Memory B cell (primary cell): ENCODE measurements around the gene JMJD6.
"Not testable (repeated sequence)": the region's sequence is repeated elsewhere in the genome, so short reads cannot be mapped to it uniquely, and the experiment has no call there.

Source experiments
- ATAC-seq: fragments of 150-1000 bp; cut with Tn5 transposase; 2 replicates; pipeline ENCODE4 v1.10.0; 2021; ENCODE audit warnings: low read depth, mild to moderate bottlenecking, moderate library complexity
- DNase-seq, 2 donors: peaks; one replicate each; pipeline ENCODE4 v3.0.0; 2022; ENCODE audit warnings: low spot score in 2 of 2
- H3K27ac Mint-ChIP-seq: one replicate; pipeline ENCODE4 v1.8.0; 2022; ENCODE audit warnings: mild to moderate bottlenecking, moderate library complexity, mixed read lengths
- H3K27me3 Mint-ChIP-seq: one replicate; pipeline ENCODE4 v1.8.0; 2022; ENCODE audit warnings: mixed read lengths
- H3K36me3 Mint-ChIP-seq: one replicate; pipeline ENCODE4 v1.8.0; 2022; ENCODE audit warnings: mild to moderate bottlenecking, mixed read lengths
- H3K4me1 Mint-ChIP-seq: one replicate; pipeline ENCODE4 v1.8.0; 2022; ENCODE audit warnings: mixed read lengths
- H3K4me3 Mint-ChIP-seq: one replicate; pipeline ENCODE4 v1.8.0; 2022; ENCODE audit warnings: mild to moderate bottlenecking, moderate library complexity, mixed read lengths
- H3K9me3 Mint-ChIP-seq: one replicate; pipeline ENCODE4 v1.8.0; 2022; ENCODE audit warnings: mixed read lengths

The JMJD6 gene

GRCh38 chr17:76732734-76733617 lies 6.6 kb upstream of the JMJD6 start:
- peak overlapping the region; percentile 99 for H3K27ac Mint-ChIP-seq
- H3K4me1 Mint-ChIP-seq: peaks cover 22% of the 10 kb centered on the region
- DNase-seq (no peak), ATAC-seq (no peak)
- H3K36me3 Mint-ChIP-seq: peaks cover 25% of the 10 kb centered on the region
- no peaks in the 10 kb centered on the region for H3K27me3 Mint-ChIP-seq
- H3K9me3 Mint-ChIP-seq: no peaks in the 10 kb centered on the region
- H3K4me3 Mint-ChIP-seq: peak overlapping the region; percentile 77

GRCh38 chr17:76731800-76732733 lies 5.7 kb upstream of the JMJD6 start:
- H3K9me3 Mint-ChIP-seq, ATAC-seq, H3K4me3 Mint-ChIP-seq, H3K27me3 Mint-ChIP-seq, DNase-seq: not testable (repeated sequence)
- peak overlapping the region; percentile 58 for H3K27ac Mint-ChIP-seq
- peaks cover 25% of the 10 kb centered on the region for H3K36me3 Mint-ChIP-seq
- peaks cover 28% of the 10 kb centered on the region for H3K4me1 Mint-ChIP-seq

- DNase-seq: peak; percentile 15 to 40
- H3K9me3 Mint-ChIP-seq: no peaks in the 10 kb centered on the region
- no peak for ATAC-seq
- peak overlapping the region; percentile 99 for H3K27ac Mint-ChIP-seq
- peaks cover 15% of the 10 kb centered on the region for H3K4me1 Mint-ChIP-seq
- peak overlapping the region; percentile 95 for H3K4me3 Mint-ChIP-seq
- H3K36me3 Mint-ChIP-seq: peaks cover 2% of the 10 kb centered on the region
- no peaks in the 10 kb centered on the region for H3K27me3 Mint-ChIP-seq
Measured at GRCh38 chr17:76727745-76728456, 1.5 kb upstream of the JMJD6 start.

GRCh38 chr17:76726776-76727718 lies 641 bp upstream of the JMJD6 start, which contains the start of gene METTL23:
Gene METTL23, plus strand, starts transcription at chr17:76726839. Its CDS starts 2,872 bp downstream, at chr17:76729711.
- Mint-ChIP-seq H3K36me3 (peaks cover 2% of the 10 kb centered on the region), H3K27me3 (no peaks in the 10 kb centered on the region), H3K9me3 (no peaks in the 10 kb centered on the region), H3K27ac (peak within 1 kb of the TSS; percentile 99), H3K4me1 (peaks cover 15% of the 10 kb centered on the region), H3K4me3 (peak within 1 kb of the TSS; percentile 95)
- peak; percentile 76 for ATAC-seq
- DNase-seq: peak; percentile 88 to 94

GRCh38 chr17:76725580-76726230 lies 701 bp downstream of the JMJD6 start:
- Mint-ChIP-seq H3K27ac (peak overlapping the region; percentile 99), H3K4me1 (peaks cover 17% of the 10 kb centered on the region), H3K27me3 (no peaks in the 10 kb centered on the region), H3K4me3 (peak overlapping the region; percentile 95), H3K9me3 (no peaks in the 10 kb centered on the region), H3K36me3 (peaks cover 6% of the 10 kb centered on the region)
- DNase-seq: peak; percentile 47 to 69
- ATAC-seq: peak; percentile 10

- H3K27ac Mint-ChIP-seq: no peak overlapping the region
Measured at GRCh38 chr17:76723812-76724211, 2.6 kb downstream of the JMJD6 start.

GRCh38 chr17:76722977-76723376 lies 3.4 kb downstream of the JMJD6 start:
- Mint-ChIP-seq H3K36me3 (peaks cover 11% of the 10 kb centered on the region), H3K4me1 (peaks cover 17% of the 10 kb centered on the region)
- H3K27ac Mint-ChIP-seq, H3K9me3 Mint-ChIP-seq, H3K27me3 Mint-ChIP-seq, H3K4me3 Mint-ChIP-seq, ATAC-seq, DNase-seq: not testable (repeated sequence)

More at GRCh38 chr17:76723812-76724211, 2.6 kb downstream of the JMJD6 start:
- H3K27me3 Mint-ChIP-seq: no peaks in the 10 kb centered on the region
- H3K4me1 Mint-ChIP-seq: peaks cover 17% of the 10 kb centered on the region
- no peak for ATAC-seq
- no peak overlapping the region for H3K4me3 Mint-ChIP-seq
- H3K36me3 Mint-ChIP-seq: peaks cover 9% of the 10 kb centered on the region
- no peaks in the 10 kb centered on the region for H3K9me3 Mint-ChIP-seq
- DNase-seq: no peak

- no peaks in the 10 kb centered on the region for H3K9me3 Mint-ChIP-seq
- H3K4me1 Mint-ChIP-seq: peaks cover 11% of the 10 kb centered on the region
- DNase-seq: no peak
- no peak overlapping the region for H3K27ac Mint-ChIP-seq
- H3K27me3 Mint-ChIP-seq: no peaks in the 10 kb centered on the region
- H3K36me3 Mint-ChIP-seq: peaks cover 11% of the 10 kb centered on the region
- no peak overlapping the region for H3K4me3 Mint-ChIP-seq
- no peak for ATAC-seq
Measured at GRCh38 chr17:76722279-76722678, 4.1 kb downstream of the JMJD6 start.

GRCh38 chr17:76721463-76721862 lies 4.9 kb downstream of the JMJD6 start:
- Mint-ChIP-seq H3K36me3 (peaks cover 11% of the 10 kb centered on the region), H3K27ac (no peak overlapping the region)

GRCh38 chr17:76720941-76721340 lies 5.5 kb downstream of the JMJD6 start:
- Mint-ChIP-seq H3K27me3 (no peaks in the 10 kb centered on the region), H3K27ac (no peak overlapping the region), H3K36me3 (peaks cover 15% of the 10 kb centered on the region), H3K4me3 (no peak overlapping the region), H3K4me1 (peaks cover 16% of the 10 kb centered on the region), H3K9me3 (no peaks in the 10 kb centered on the region)
- no peak for DNase-seq
- ATAC-seq: no peak

More at GRCh38 chr17:76721463-76721862, 4.9 kb downstream of the JMJD6 start:
- no peaks in the 10 kb centered on the region for H3K9me3 Mint-ChIP-seq
- DNase-seq (no peak), ATAC-seq (no peak)
- H3K4me1 Mint-ChIP-seq: peaks cover 11% of the 10 kb centered on the region
- no peaks in the 10 kb centered on the region for H3K27me3 Mint-ChIP-seq
- no peak overlapping the region for H3K4me3 Mint-ChIP-seq

GRCh38 chr17:76720211-76720610 lies 6.2 kb downstream of the JMJD6 start:
- no peak overlapping the region for H3K27ac Mint-ChIP-seq
- H3K4me3 Mint-ChIP-seq: no peak overlapping the region
- ATAC-seq (no peak), DNase-seq (no peak)
- peaks cover 15% of the 10 kb centered on the region for H3K36me3 Mint-ChIP-seq
- peaks cover 18% of the 10 kb centered on the region for H3K4me1 Mint-ChIP-seq
- H3K9me3 Mint-ChIP-seq: no peaks in the 10 kb centered on the region
- no peaks in the 10 kb centered on the region for H3K27me3 Mint-ChIP-seq

- Mint-ChIP-seq H3K4me1 (peaks cover 19% of the 10 kb centered on the region), H3K36me3 (peaks cover 21% of the 10 kb centered on the region), H3K27me3 (no peaks in the 10 kb centered on the region), H3K4me3 (no peak overlapping the region), H3K9me3 (no peaks in the 10 kb centered on the region), H3K27ac (no peak overlapping the region)
- no peak for DNase-seq
- no peak for ATAC-seq
Measured at GRCh38 chr17:76718516-76718915, 7.9 kb downstream of the JMJD6 start.
